ENCODE measurements around the gene ANGEL2.
"Not testable (repeated sequence)": the region's sequence is repeated elsewhere in the genome, so short reads cannot be mapped to it uniquely, and the experiment has no call there.

ANGEL2 gene

GRCh38 chr1:212975111-212975918, 40.4 kb downstream of the ANGEL2 start:
- DNase-seq (ENCODE audit: low spot score), result no peak

DNA sequence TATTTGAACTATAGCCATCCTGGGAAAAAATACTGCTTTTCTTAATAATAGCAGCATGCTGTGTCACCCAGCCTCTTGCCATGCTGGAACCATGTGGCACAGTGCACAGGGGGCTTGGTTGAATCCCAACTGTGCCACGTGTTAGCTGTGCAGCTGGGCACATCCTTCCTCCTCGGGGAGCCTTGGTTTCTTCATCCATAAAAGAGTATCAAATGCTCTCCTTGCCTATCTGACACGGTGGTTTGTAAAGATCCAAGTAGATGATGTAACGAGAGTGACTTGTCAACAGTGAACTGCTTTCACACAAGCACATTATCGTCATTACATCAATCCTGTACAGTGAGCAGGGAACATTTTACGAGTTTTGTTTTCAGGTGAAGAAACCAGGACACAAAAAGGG, 41.0 kb downstream of the ANGEL2 start:
- no peak for DNase-seq (ENCODE audit: low spot score)

DNA sequence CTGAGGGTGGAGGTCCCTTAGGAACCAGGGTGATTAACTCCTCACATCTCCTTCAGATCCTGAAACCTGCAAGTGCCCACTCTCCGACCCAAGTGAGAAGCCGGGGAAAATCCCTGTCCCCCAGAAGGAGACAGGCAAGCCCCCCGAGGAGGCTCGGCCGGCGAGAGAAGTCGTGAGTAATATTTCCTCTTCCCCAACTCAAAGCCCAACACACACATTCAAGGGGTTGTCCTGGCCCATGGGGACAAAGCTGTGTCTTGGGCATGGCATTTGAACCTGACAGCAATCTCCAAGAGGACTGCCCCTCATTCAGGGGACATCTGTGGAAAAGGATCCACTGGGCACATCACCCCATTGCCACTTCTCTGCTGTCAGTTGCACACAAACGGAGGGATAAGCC, 41.8 kb downstream of the ANGEL2 start:
- no peak for DNase-seq (ENCODE audit: low spot score)

DNA sequence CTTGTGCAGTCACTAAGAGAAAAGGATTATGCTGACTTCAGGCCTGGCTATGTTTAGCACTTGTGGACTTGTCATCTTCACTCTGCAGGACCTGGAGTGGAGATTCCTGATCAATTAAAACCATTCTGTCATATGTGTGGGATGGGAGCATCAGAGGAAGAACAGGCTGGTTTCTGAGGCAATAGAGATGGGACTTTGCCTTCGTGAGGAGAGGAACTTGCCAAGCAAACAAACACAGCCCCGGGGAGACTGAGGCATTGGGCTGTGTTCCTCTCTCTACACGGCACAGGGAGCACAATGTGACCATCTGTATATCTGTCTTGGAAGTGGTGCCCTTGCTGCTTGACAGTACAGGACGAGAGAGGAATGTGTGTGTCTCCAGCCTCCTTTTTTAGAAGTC, 42.2 kb downstream of the ANGEL2 start:
- no peak for DNase-seq (ENCODE audit: low spot score)

GRCh38 chr1:212971312-212971711, 44.4 kb downstream of the ANGEL2 start:
- no peak for DNase-seq (ENCODE audit: low spot score)

- DNase-seq (ENCODE audit: low spot score), result no peak
Observed at GRCh38 chr1:212970085-212970484, 45.6 kb downstream of the ANGEL2 start.

GRCh38 chr1:212968368-212968863, 47.3 kb downstream of the ANGEL2 start:
- DNase-seq (ENCODE audit: low spot score), result no peak

GRCh38 chr1:212967801-212968200, 47.9 kb downstream of the ANGEL2 start:
- no peak for DNase-seq (ENCODE audit: low spot score)

DNA sequence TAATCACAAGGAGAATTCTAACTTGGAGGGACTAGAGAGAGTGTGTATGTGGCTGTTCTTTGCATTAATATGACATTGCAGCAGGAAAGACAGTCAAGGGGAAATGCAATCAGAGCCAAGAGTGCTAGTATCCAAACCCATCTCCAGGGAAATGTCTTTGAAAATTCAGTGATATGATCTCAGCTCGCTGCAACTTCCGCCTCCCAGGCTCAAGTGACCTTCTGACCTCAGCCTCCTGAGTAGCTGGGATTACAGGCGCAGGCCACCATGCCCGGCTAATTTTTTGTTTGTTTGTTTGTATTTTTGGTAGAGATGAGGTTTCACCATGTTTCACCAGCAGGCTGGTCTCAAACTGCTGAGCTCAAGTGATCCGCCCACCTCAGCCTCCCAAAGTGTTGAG, 49.1 kb downstream of the ANGEL2 start:
- DNase-seq (ENCODE audit: low spot score), result no peak

DNA sequence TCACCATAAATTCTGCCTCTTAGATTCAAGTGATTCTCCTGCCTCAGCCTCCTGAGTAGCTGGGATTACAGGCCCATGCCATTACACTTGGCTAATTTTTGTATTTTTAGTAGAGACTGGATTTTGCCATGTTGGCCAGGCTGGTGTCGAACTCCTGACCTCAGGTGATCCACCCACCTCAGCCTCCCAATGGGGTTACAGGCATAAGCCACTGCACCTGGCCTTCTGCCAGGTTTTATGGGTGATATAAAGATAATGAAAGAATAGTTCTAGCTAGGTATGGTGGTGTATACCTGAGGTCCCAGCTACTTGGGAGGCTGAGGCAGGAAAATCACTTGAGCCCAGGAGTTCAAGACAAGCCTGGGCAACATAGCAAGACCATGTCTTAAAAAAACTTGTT, 50.7 kb downstream of the ANGEL2 start:
- DNase-seq (ENCODE audit: low spot score), result not testable (repeated sequence)

- no peak for DNase-seq (ENCODE audit: low spot score)
Observed at GRCh38 chr1:212964102-212964501, 51.6 kb downstream of the ANGEL2 start.

DNA sequence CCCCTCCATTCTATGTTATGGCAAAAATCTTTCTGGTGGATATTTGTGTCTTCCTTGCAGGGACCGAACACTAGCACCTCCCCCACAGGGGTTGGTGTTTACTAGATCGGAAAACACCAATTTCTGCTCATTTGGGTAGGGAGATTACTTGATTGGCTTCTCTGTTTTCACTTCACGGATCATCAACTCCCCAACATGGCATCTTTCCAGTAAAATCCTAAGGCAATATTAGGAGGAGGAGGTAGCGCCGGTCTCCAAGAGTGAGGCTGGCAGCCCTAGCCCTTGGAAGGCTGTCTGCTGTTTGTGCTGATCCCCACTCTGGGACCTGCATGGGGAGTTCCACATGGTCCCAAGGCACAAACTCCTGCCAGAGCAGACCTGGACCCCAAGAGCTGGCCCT, 53.2 kb downstream of the ANGEL2 start:
- DNase-seq (ENCODE audit: low spot score), result no peak

DNA sequence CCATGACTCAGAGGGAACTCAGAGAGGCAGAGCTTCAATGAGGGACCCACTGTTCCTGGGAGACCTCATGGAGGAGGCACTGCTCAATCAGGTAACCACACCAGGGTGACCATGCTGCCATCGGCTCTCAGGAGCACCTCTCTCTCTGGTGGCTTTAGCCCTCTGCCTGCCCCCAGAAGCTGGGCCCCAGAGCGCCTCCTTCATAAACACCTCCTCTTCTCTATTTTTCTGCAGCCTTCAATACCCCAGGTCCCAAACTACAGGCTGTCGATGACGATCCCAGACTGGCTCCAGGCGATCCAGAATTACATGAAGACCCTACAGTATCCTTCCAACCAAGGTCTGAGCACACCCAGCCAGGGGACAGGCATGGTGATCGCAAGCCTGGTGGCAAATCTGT, 54.7 kb downstream of the ANGEL2 start:
- no peak for DNase-seq (ENCODE audit: low spot score)

GRCh38 chr1:212959266-212960220, 56.1 kb downstream of the ANGEL2 start:
- no peak for DNase-seq (ENCODE audit: low spot score)

GRCh38 chr1:212958175-212958574, 57.5 kb downstream of the ANGEL2 start:
- no peak for DNase-seq (ENCODE audit: low spot score)

GRCh38 chr1:212957546-212957945, 58.1 kb downstream of the ANGEL2 start:
- no peak for DNase-seq (ENCODE audit: low spot score)

- no peak for DNase-seq (ENCODE audit: low spot score)
Observed at GRCh38 chr1:212955961-212956620, 59.6 kb downstream of the ANGEL2 start.

- no peak for DNase-seq (ENCODE audit: low spot score)
Observed at GRCh38 chr1:212955098-212955497, 60.6 kb downstream of the ANGEL2 start.

GRCh38 chr1:212954514-212954913, 61.2 kb downstream of the ANGEL2 start:
- DNase-seq (ENCODE audit: low spot score), result no peak

DNA sequence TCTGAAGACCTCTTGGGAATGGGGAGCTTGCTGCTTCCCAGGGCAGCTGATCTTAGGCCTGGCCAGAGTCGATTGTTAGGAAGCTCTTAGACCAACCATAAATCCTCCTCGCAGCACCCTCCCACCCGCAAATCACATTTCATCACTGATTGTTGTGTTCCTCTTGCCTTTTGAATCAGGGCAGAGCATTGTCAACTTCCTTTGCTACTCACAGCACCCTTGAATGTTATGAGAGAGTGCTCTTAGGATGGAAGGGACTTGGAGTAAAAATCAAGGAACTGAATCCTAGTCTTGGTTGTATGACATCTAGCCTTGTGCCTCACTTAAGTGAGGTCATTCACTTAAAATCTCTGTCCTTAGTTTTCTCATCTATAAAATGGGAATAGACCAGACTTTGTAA, 62.3 kb downstream of the ANGEL2 start:
- DNase-seq (ENCODE audit: low spot score), result no peak

DNA sequence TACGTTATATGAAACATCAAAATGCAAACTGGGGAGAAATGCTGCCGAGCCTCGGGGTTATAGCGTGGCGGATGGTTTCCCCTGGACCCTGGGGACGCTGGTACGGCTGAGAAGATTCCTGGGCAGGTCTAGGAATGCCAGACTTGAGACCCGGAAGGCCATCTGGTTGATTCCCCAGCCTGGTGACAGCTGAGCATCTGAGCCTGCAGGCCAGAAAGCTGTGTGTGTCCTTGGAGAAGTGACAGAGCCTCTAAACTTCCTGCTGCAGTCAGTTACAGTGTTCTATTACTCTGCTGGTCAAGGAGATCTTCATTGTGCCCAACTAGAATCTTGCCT, 63.1 kb downstream of the ANGEL2 start:
- DNase-seq (ENCODE audit: low spot score), result no peak

DNA sequence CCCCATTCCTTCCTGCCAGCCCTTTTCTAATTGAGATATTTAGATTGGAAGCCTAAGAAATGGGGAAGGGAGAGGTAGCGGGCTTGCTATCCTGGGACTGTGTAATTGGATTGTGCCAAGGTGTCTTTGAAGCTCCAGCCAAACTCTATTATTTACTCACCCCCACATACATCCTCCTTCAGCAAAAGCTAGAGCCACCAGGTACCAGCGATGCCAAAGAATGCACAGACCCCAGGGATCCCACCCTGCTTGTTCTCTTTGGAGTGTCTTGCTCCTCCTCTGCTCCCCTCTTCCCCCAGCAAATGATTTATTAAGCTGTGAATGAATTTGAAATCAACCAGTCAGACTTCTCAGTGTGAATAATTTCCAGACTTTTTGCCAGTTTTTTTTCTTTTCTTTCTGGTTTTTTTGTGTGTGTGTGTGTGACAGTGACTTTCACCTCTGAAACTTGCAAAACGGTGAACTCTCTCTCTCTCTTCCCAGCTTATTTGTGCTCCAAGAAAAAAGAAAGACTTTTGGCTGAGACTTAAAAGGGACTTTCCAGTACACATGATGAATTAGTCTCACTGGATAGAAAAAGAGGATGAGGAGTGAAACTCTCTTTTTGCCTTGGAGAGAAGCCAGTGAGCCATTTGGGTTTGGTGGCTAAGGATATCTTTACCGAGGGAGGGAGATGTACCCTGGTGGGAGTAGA, 63.6 kb downstream of the ANGEL2 start:
- no peak for DNase-seq (ENCODE audit: low spot score)
